NB4 (cell line): Measurements from ENCODE around the gene ACTRT3.

ENCODE experiments used
- DNase-seq: peaks from one replicate; pipeline ENCODE4 v3.0.0; 2010; ENCODE audit warnings: low read depth
- H3K4me3 ChIP-seq: one replicate; pipeline ENCODE4 v1.5.1; 2011; ENCODE audit warnings: mild to moderate bottlenecking, low read depth, low read length, moderate library complexity
- CTCF ChIP-seq: IDR thresholded peaks from one replicate; pipeline ENCODE4 v1.5.1; 2012; ENCODE audit warnings: low read depth, low read length
- MAX ChIP-seq: IDR thresholded peaks from 2 replicates; pipeline ENCODE4 v1.6.1; 2011; ENCODE audit warnings: low read depth, low read length
- MYC ChIP-seq: IDR thresholded peaks from 2 replicates; pipeline ENCODE4 v1.6.1; 2011; ENCODE audit warnings: low read depth, low read length
- POLR2A ChIP-seq: IDR thresholded peaks from 2 replicates; pipeline ENCODE4 v1.6.1; 2011; ENCODE audit warnings: mild to moderate bottlenecking; ENCODE audit not compliant: insufficient read length; ENCODE audit errors: extremely low read depth

Gene ACTRT3

GRCh38 chr3:169758359-169758994 is 10.9 kb downstream of the ACTRT3 start:
- H3K4me3 ChIP-seq, result no peak overlapping the region
- no peak for TF ChIP-seq MYC
- TF ChIP-seq MAX, result no peak
- TF ChIP-seq CTCF, result no peak
- DNase-seq, result no peak

- TF ChIP-seq POLR2A (no peak), CTCF (no peak), MYC (no peak), MAX (no peak)
- no peak for DNase-seq
- no peak overlapping the region for H3K4me3 ChIP-seq
Measured at GRCh38 chr3:169755488-169755887, 13.9 kb downstream of the ACTRT3 start.

GRCh38 chr3:169754711-169755110 is 14.7 kb downstream of the ACTRT3 start:
- no peak overlapping the region for H3K4me3 ChIP-seq
- no peak for DNase-seq
- no peak for TF ChIP-seq MAX
- no peak for TF ChIP-seq POLR2A
- TF ChIP-seq CTCF, result no peak

GRCh38 chr3:169751875-169752274 is 17.5 kb downstream of the ACTRT3 start:
- no peak for TF ChIP-seq MYC
- no peak for DNase-seq
- no peak overlapping the region for H3K4me3 ChIP-seq

- no peak overlapping the region for H3K4me3 ChIP-seq
- TF ChIP-seq CTCF, result no peak
- TF ChIP-seq MAX, result no peak
- no peak for TF ChIP-seq POLR2A
- TF ChIP-seq MYC, result no peak
- no peak for DNase-seq
Measured at GRCh38 chr3:169750665-169751064, 18.7 kb downstream of the ACTRT3 start.

- no peak overlapping the region for H3K4me3 ChIP-seq
- DNase-seq, result no peak
- TF ChIP-seq MYC (no peak), CTCF (no peak), POLR2A (no peak), MAX (no peak)
Measured at GRCh38 chr3:169748670-169749069, 20.7 kb downstream of the ACTRT3 start.
